Left lung (tissue), 10 donors: ENCODE data around the gene YLPM1. TPM values are rescaled to one million over a fixed set of nuclear protein-coding genes. Genes with fewer than 3 reads are reported as not detected.

Experiments used
- ATAC-seq: fragments of 200-7000 bp; cut with Tn5 transposase; one replicate; pipeline ENCODE4 v1.9.1; 2020; ENCODE audit warnings: moderate library complexity
- DNase-seq, 4 donors: peaks; one replicate each; pipeline ENCODE4 v3.0.0-alpha.2; 2013 to 2020
- H3K27ac ChIP-seq, 2 donors: fragments of 200-600 bp; sonication (generic) in 1 of 2; one replicate each; pipeline versions ENCODE4 v1.5.0 to v1.8.0; 2020 to 2021
- H3K27me3 ChIP-seq, 2 donors: fragments of 200-600 bp; sonication (generic) in 1 of 2; one replicate each; pipeline versions ENCODE4 v1.5.0 to v1.8.0; 2020 to 2021
- H3K36me3 ChIP-seq, 2 donors: fragments of 200-600 bp; sonication (generic) in 1 of 2; one replicate each; pipeline versions ENCODE4 v1.5.0 to v1.8.0; 2020 to 2021
- H3K4me1 ChIP-seq, 2 donors: fragments of 200-600 bp; one replicate each; pipeline ENCODE4 v1.8.0; 2021
- H3K4me3 ChIP-seq, 2 donors: fragments of 200-600 bp; sonication (generic) in 1 of 2; one replicate each; pipeline versions ENCODE4 v1.5.0 to v1.8.0; 2020 to 2021; ENCODE audit warnings: mild to moderate bottlenecking in 1 of 2
- H3K9me3 ChIP-seq, 2 donors: fragments of 200-600 bp; sonication (generic) in 1 of 2; one replicate each; pipeline versions ENCODE4 v1.5.0 to v1.8.0; 2020 to 2021
- CTCF ChIP-seq, 2 donors: fragments of 200-600 bp; sonication (generic) in 1 of 2; IDR thresholded peaks; one replicate each; pipeline versions ENCODE4 v1.5.0 to v1.8.0; 2021; ENCODE audit warnings: antibody characterized with exemption in 2 of 2
- intact Hi-C, 2 donors: fragments of 100-400 bp; cut with DNase I; formaldehyde crosslinking; loops; one replicate each; pipeline versions ENCODE4 v1.11.2 to v1.14.2; 2022
- polyA plus RNA-seq, 6 donors: library from polyadenylated mRNA; unstranded; fragments of 120-200 nt; gene quantifications; one replicate each; pipeline ENCODE4 v1.2.1, GENCODE V29; 2013; ENCODE audit not compliant: insufficient read length in 6 of 6
- total RNA-seq, 2 donors: library from RNA; stranded (reverse); fragmentation: NEBNext Ultra II Directional; extraction: Animal tissue kit (Norgen Biotek cat#: 25700); gene quantifications; one replicate each; pipeline ENCODE4 v1.2.1, GENCODE V29; 2021
- donor health status: DM: no; HTN: yes; CAD: no.
- donor health status: DM: no; HTN: no; CAD: no.

Gene YLPM1
- total and polyA plus RNA-seq, 8 donors = 49.5 to 117 (median 107) TPM

DNA sequence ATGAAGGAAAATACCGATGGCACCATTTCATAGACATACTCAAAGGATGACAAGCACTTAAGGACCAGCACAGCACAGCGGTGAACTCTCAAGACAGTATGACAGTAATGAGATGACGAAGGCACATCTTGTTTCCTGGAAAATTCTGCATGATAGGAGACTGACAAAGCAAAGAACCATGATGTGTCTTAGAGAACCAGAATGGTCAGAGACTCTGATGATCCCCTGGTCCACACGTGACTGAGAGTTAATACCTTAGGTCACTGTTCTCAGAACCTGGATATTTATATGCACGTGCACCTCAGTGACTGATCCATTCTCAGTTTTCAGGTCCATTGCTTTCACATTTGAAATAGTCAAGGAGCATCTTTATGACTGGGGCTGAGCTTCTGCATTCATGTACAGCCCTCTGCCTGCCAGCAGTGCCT is 77.5 kb downstream of the YLPM1 start:
- TF ChIP-seq CTCF (IDR thresholded peaks at IDR 0.05) = no peak
- Histone ChIP-seq H3K27me3 (no peaks in the 10 kb centered on the region), H3K4me3 (no peak overlapping the region), H3K27ac (no peak overlapping the region), H3K4me1 (peaks cover 3 to 14% of the 10 kb centered on the region in 2 donors), H3K36me3 (peaks cover 0 to 18% of the 10 kb centered on the region in 2 donors), H3K9me3 (no peaks in the 10 kb centered on the region)
- intact Hi-C loops = no loop called here
- ATAC-seq = no peak
- no peak for DNase-seq

- Histone ChIP-seq H3K27ac (peak overlapping the region in 1 of 2 donors; percentile 39), H3K4me3 (no peak overlapping the region), H3K27me3 (no peaks in the 10 kb centered on the region), H3K4me1 (peaks cover 3 to 14% of the 10 kb centered on the region in 2 donors), H3K36me3 (peaks cover 0 to 13% of the 10 kb centered on the region in 2 donors), H3K9me3 (no peaks in the 10 kb centered on the region)
- TF ChIP-seq CTCF (IDR thresholded peaks at IDR 0.05) = no peak
- intact Hi-C loops = no loop called here
- peak; percentile 33 for ATAC-seq
- DNase-seq = no peak
Observed at GRCh38 chr14:74841230-74842207, 78.4 kb downstream of the YLPM1 start.

DNA sequence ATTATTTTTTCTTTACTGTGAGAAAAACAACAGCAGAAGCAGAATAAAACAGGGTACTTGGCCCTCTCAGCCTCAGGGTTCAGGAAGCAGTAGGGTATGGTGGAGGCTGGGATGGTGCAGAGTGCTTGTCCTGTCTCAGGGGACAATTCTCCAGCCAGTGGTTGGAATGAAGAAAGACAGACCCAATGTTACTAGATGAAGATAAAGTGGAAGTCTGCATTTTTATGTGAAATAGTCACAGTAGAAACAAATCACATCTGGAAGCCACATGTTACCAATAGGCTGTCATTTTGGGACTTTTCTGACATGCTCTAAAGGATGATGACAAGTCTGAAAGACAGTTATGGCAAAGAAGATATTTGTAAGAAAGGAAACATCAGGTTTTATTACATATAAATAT is 80.5 kb downstream of the YLPM1 start:
- no peak for ATAC-seq

GRCh38 chr14:74846168-74846567 is 83.1 kb downstream of the YLPM1 start:
- H3K27ac ChIP-seq = no peak overlapping the region
- H3K36me3 ChIP-seq = peaks cover 0 to 2% of the 10 kb centered on the region in 2 donors
- ATAC-seq (no peak), DNase-seq (no peak)
- no peaks in the 10 kb centered on the region for H3K27me3 ChIP-seq
- intact Hi-C loops = no loop called here
- no peak overlapping the region for H3K4me3 ChIP-seq
- H3K9me3 ChIP-seq = no peaks in the 10 kb centered on the region
- peaks cover 3 to 10% of the 10 kb centered on the region in 2 donors for H3K4me1 ChIP-seq
- no peak for TF ChIP-seq CTCF (IDR thresholded peaks at IDR 0.05)

More for the DNA sequence above, 80.5 kb downstream of the YLPM1 start:
- no peak overlapping the region for H3K4me3 ChIP-seq
- H3K27me3 ChIP-seq = no peaks in the 10 kb centered on the region
- H3K9me3 ChIP-seq = no peaks in the 10 kb centered on the region
- no peak for DNase-seq
- peaks cover 0 to 10% of the 10 kb centered on the region in 2 donors for H3K36me3 ChIP-seq
- TF ChIP-seq CTCF (IDR thresholded peaks at IDR 0.05) = no peak
- H3K27ac ChIP-seq = no peak overlapping the region
- peaks cover 3 to 10% of the 10 kb centered on the region in 2 donors for H3K4me1 ChIP-seq
- intact Hi-C loops = no loop called here

GRCh38 chr14:74846968-74847665 is 84.0 kb downstream of the YLPM1 start:
- peaks cover under 1 to 3% of the 10 kb centered on the region in 2 donors for H3K4me1 ChIP-seq
- ATAC-seq = peak; percentile 18
- H3K27ac ChIP-seq = no peak overlapping the region
- no peak for TF ChIP-seq CTCF (IDR thresholded peaks at IDR 0.05)
- H3K4me3 ChIP-seq = no peak overlapping the region
- DNase-seq = no peak
- no peaks in the 10 kb centered on the region for H3K9me3 ChIP-seq
- no peaks in the 10 kb centered on the region for H3K36me3 ChIP-seq
- intact Hi-C loops = no loop called here
- H3K27me3 ChIP-seq = no peaks in the 10 kb centered on the region
